ENCODE data around the gene WDR20.
"Not testable (repeated sequence)": the region's sequence is repeated elsewhere in the genome, so short reads cannot be mapped to it uniquely, and the experiment has no call there.

WDR20 gene

GRCh38 chr14:102135456-102135855 is 4.2 kb upstream of the WDR20 start:
- H3K9me3 ChIP-seq (ENCODE audit: low read length); H3K4me3 ChIP-seq (ENCODE audit: low read depth in 1 of 2, low read length in 2 of 2); H3K27me3 ChIP-seq (ENCODE audit: control insufficient read depth in 1 of 2, insufficient read depth in 2 of 2, low read length in 2 of 2); H3K36me3 ChIP-seq (ENCODE audit: insufficient read depth, low read length); H3K9ac ChIP-seq (ENCODE audit: low read length); H3K27ac ChIP-seq (ENCODE audit: low read depth, low read length); H3K4me1 ChIP-seq (ENCODE audit: insufficient read depth, low read length): not testable (repeated sequence)

- no peaks in the 10 kb centered on the region for H3K27me3 ChIP-seq (ENCODE audit: control insufficient read depth in 1 of 2, insufficient read depth in 2 of 2, low read length in 2 of 2)
- H3K4me3 ChIP-seq (ENCODE audit: low read depth in 1 of 2, low read length in 2 of 2) = peak overlapping the region; percentile 84 to 89
- no peak overlapping the region for H3K27ac ChIP-seq (ENCODE audit: low read depth, low read length)
- H3K9ac ChIP-seq (ENCODE audit: low read length) = peak overlapping the region; percentile 45
- H3K4me1 ChIP-seq (ENCODE audit: insufficient read depth, low read length) = peaks cover 18% of the 10 kb centered on the region
- no peaks in the 10 kb centered on the region for H3K36me3 ChIP-seq (ENCODE audit: insufficient read depth, low read length)
- no peaks in the 10 kb centered on the region for H3K9me3 ChIP-seq (ENCODE audit: low read length)
Observed at GRCh38 chr14:102138535-102138934, 1.2 kb upstream of the WDR20 start.

DNA sequence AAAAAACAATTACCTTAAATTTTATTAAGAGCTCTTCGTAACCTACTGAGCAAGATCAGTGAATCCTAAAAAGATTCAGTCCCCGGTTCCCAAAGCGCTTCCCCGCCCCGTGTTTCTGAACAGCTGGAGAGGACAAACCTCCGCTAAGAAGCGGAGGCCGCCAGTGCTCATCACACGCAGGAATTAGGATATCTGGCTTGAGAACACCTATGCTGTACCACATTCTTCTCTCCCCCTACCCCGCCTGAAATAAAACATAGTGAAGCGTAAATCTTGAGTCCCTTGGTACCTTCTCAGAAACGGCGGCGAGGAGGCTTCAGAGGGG is 774 bp upstream of the WDR20 start:
- no peaks in the 10 kb centered on the region for H3K36me3 ChIP-seq (ENCODE audit: insufficient read depth, low read length)
- peak overlapping the region; percentile 84 to 89 for H3K4me3 ChIP-seq (ENCODE audit: low read depth in 1 of 2, low read length in 2 of 2)
- peak overlapping the region; percentile 45 for H3K9ac ChIP-seq (ENCODE audit: low read length)
- peak overlapping the region; percentile 72 for H3K27ac ChIP-seq (ENCODE audit: low read depth, low read length)
- no peaks in the 10 kb centered on the region for H3K27me3 ChIP-seq (ENCODE audit: control insufficient read depth in 1 of 2, insufficient read depth in 2 of 2, low read length in 2 of 2)
- H3K4me1 ChIP-seq (ENCODE audit: insufficient read depth, low read length) = peaks cover 18% of the 10 kb centered on the region
- no peaks in the 10 kb centered on the region for H3K9me3 ChIP-seq (ENCODE audit: low read length)

- H3K4me3 ChIP-seq (ENCODE audit: low read depth in 1 of 2, low read length in 2 of 2) = peak overlapping the region; percentile 84 to 89
- H3K4me1 ChIP-seq (ENCODE audit: insufficient read depth, low read length) = peaks cover 18% of the 10 kb centered on the region
- peak overlapping the region; percentile 72 for H3K27ac ChIP-seq (ENCODE audit: low read depth, low read length)
- H3K27me3 ChIP-seq (ENCODE audit: control insufficient read depth in 1 of 2, insufficient read depth in 2 of 2, low read length in 2 of 2) = no peaks in the 10 kb centered on the region
- H3K36me3 ChIP-seq (ENCODE audit: insufficient read depth, low read length) = no peaks in the 10 kb centered on the region
- H3K9me3 ChIP-seq (ENCODE audit: low read length) = no peaks in the 10 kb centered on the region
- H3K9ac ChIP-seq (ENCODE audit: low read length) = peak overlapping the region; percentile 72
Observed at GRCh38 chr14:102140027-102140749, 491 bp downstream of the WDR20 start.

DNA sequence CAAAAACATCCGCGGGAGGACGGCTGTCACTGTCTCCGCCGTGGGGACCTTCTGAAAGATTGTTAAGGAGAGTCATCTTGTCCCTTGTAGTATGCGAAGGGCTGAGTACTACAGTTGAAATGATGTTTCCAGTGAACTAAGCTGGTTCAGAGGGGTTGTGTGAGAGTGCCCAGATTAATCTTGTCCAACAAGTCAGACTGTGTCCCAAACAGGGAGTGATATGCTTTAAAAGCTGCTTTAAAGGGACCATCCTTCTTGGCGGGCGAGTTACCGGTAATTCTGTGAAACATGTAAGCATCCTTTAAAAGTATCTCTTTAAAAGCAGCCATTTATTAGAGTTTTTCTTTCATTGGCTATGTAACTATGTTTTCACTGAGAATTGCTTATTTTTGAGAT is 1.1 kb downstream of the WDR20 start:
- Histone ChIP-seq H3K9me3 (ENCODE audit: low read length) (no peaks in the 10 kb centered on the region), H3K4me1 (ENCODE audit: insufficient read depth, low read length) (peaks cover 18% of the 10 kb centered on the region), H3K36me3 (ENCODE audit: insufficient read depth, low read length) (no peaks in the 10 kb centered on the region), H3K9ac (ENCODE audit: low read length) (peak overlapping the region; percentile 72), H3K27ac (ENCODE audit: low read depth, low read length) (peak overlapping the region; percentile 72), H3K27me3 (ENCODE audit: control insufficient read depth in 1 of 2, insufficient read depth in 2 of 2, low read length in 2 of 2) (no peaks in the 10 kb centered on the region), H3K4me3 (ENCODE audit: low read depth in 1 of 2, low read length in 2 of 2) (peak overlapping the region; percentile 84 to 89)

DNA sequence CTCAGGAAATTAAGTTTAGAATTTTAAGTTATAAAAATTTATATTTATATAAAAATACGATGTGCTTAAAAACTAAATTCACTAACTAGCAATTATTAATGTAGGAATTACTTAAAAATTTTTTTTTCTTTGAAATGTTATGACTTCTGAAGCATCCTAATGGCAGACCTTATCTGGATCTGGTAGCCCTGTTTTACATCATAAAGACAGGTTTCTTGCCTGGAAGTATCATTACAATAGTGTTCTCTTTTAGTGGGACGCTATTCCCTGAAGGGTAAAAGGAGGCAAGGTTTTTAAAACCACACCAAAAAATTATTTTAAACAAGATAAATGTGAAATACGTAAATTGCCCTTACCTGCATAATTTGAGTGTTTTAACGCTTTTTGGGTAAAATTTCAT is 2.1 kb downstream of the WDR20 start:
- Histone ChIP-seq H3K4me3 (ENCODE audit: low read depth in 1 of 2, low read length in 2 of 2) (no peak overlapping the region), H3K4me1 (ENCODE audit: insufficient read depth, low read length) (peaks cover 18% of the 10 kb centered on the region), H3K36me3 (ENCODE audit: insufficient read depth, low read length) (no peaks in the 10 kb centered on the region), H3K27me3 (ENCODE audit: control insufficient read depth in 1 of 2, insufficient read depth in 2 of 2, low read length in 2 of 2) (no peaks in the 10 kb centered on the region), H3K9ac (ENCODE audit: low read length) (no peak overlapping the region), H3K9me3 (ENCODE audit: low read length) (no peaks in the 10 kb centered on the region), H3K27ac (ENCODE audit: low read depth, low read length) (no peak overlapping the region)

DNA sequence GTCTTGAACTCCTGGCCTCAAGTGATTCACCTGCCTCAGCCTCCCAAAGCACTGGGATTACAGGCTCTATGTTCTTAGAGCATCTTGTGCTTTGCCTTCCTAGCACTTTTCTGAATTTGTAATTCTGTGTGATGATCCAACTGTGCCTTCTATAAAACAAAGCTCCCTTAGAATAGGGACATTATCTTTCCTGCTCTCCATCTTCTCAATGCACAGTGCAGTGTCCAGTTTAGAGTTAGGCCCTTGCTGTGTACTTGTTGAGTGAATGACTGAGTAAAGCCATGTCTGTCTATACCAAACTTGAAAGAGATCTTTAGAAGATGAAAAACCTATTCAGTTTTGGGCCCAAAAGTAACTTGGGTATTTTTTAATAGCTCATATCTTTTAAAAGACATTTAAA is 5.2 kb downstream of the WDR20 start:
- H3K4me3 ChIP-seq (ENCODE audit: low read depth in 1 of 2, low read length in 2 of 2) = no peak overlapping the region
- no peak overlapping the region for H3K9ac ChIP-seq (ENCODE audit: low read length)
- H3K4me1 ChIP-seq (ENCODE audit: insufficient read depth, low read length) = peaks cover 9% of the 10 kb centered on the region

DNA sequence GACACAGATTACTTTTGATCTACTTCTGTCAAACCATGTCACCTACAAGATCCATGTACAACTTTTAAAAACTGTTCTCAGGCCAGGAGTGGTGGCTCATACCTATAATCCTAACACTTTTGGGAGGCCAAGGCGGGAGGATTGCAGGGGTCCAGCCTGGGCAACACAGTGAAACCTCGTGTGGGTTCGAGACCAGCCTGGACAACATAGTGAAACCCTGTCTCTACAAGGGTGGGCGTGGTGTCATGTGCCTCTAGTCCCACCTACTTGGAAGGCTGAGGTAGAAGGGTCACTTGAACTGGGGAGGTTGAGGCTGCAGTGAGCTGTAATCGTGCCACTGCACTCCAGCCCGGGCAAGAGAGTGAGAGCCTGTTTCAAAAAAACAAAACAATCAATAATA is 5.7 kb downstream of the WDR20 start:
- H3K36me3 ChIP-seq (ENCODE audit: insufficient read depth, low read length) = no peaks in the 10 kb centered on the region
- no peaks in the 10 kb centered on the region for H3K27me3 ChIP-seq (ENCODE audit: control insufficient read depth in 1 of 2, insufficient read depth in 2 of 2, low read length in 2 of 2)
- H3K4me3 ChIP-seq (ENCODE audit: low read depth in 1 of 2, low read length in 2 of 2) = no peak overlapping the region
- H3K9ac ChIP-seq (ENCODE audit: low read length) = no peak overlapping the region
- no peak overlapping the region for H3K27ac ChIP-seq (ENCODE audit: low read depth, low read length)
- H3K4me1 ChIP-seq (ENCODE audit: insufficient read depth, low read length) = peaks cover 9% of the 10 kb centered on the region
- no peaks in the 10 kb centered on the region for H3K9me3 ChIP-seq (ENCODE audit: low read length)

More for the DNA sequence above, 5.2 kb downstream of the WDR20 start:
- Histone ChIP-seq H3K9me3 (ENCODE audit: low read length) (no peaks in the 10 kb centered on the region), H3K27me3 (ENCODE audit: control insufficient read depth in 1 of 2, insufficient read depth in 2 of 2, low read length in 2 of 2) (no peaks in the 10 kb centered on the region), H3K27ac (ENCODE audit: low read depth, low read length) (no peak overlapping the region), H3K36me3 (ENCODE audit: insufficient read depth, low read length) (no peaks in the 10 kb centered on the region)

DNA sequence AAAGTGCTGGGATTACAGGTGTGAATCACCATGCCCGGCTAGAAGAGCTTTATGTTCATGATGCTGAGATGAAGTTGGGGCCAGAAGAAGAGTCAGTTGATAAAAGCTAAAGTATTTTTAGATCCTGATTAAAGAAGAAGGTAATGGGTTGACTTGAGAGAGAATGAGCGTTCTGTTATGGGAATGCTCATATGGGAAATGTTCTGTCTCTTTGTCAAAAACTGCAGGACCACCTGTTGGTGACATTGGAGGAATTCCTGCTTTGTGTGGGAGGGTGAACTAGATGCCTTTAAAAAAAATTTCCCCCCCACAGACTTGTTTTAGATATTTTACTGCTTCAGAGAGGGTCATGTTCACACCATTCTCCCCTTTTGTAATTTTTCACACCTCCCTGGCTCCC is 6.7 kb downstream of the WDR20 start:
- no peaks in the 10 kb centered on the region for H3K36me3 ChIP-seq (ENCODE audit: insufficient read depth, low read length)
- H3K27me3 ChIP-seq (ENCODE audit: control insufficient read depth in 1 of 2, insufficient read depth in 2 of 2, low read length in 2 of 2) = no peaks in the 10 kb centered on the region
- no peak overlapping the region for H3K27ac ChIP-seq (ENCODE audit: low read depth, low read length)
- no peaks in the 10 kb centered on the region for H3K9me3 ChIP-seq (ENCODE audit: low read length)
- no peak overlapping the region for H3K9ac ChIP-seq (ENCODE audit: low read length)
- H3K4me1 ChIP-seq (ENCODE audit: insufficient read depth, low read length) = peaks cover under 1% of the 10 kb centered on the region
- no peak overlapping the region for H3K4me3 ChIP-seq (ENCODE audit: low read depth in 1 of 2, low read length in 2 of 2)

DNA sequence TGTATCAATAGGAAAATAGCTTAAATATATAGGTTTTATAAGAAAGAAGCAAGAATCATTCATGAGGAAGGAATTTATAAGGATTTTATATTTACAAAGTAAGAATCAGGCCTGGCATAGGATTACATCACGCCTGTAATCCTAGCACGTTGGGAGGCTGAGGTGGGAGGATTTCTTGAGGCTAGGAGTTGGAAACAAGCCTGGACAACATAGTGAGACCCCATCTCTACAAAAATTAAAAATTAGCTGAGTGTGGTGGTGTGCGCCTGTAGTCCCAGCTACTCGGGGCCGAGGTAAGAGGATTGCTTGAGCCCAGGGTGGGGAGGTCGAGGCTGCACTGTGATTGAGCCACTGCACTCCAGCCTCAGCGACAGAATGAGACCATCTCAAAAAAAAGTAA is 10.4 kb downstream of the WDR20 start:
- H3K27me3 ChIP-seq (ENCODE audit: control insufficient read depth in 1 of 2, insufficient read depth in 2 of 2, low read length in 2 of 2) = no peaks in the 10 kb centered on the region
- no peak overlapping the region for H3K4me3 ChIP-seq (ENCODE audit: low read depth in 1 of 2, low read length in 2 of 2)
- no peaks in the 10 kb centered on the region for H3K36me3 ChIP-seq (ENCODE audit: insufficient read depth, low read length)
- no peak overlapping the region for H3K9ac ChIP-seq (ENCODE audit: low read length)
- H3K4me1 ChIP-seq (ENCODE audit: insufficient read depth, low read length) = no peaks in the 10 kb centered on the region
- no peaks in the 10 kb centered on the region for H3K9me3 ChIP-seq (ENCODE audit: low read length)
- no peak overlapping the region for H3K27ac ChIP-seq (ENCODE audit: low read depth, low read length)

GRCh38 chr14:102150744-102151143 is 11.0 kb downstream of the WDR20 start:
- H3K9me3 ChIP-seq (ENCODE audit: low read length) = no peaks in the 10 kb centered on the region
- no peaks in the 10 kb centered on the region for H3K27me3 ChIP-seq (ENCODE audit: control insufficient read depth in 1 of 2, insufficient read depth in 2 of 2, low read length in 2 of 2)
- H3K4me1 ChIP-seq (ENCODE audit: insufficient read depth, low read length) = no peaks in the 10 kb centered on the region
- no peak overlapping the region for H3K9ac ChIP-seq (ENCODE audit: low read length)
- no peaks in the 10 kb centered on the region for H3K36me3 ChIP-seq (ENCODE audit: insufficient read depth, low read length)
- H3K27ac ChIP-seq (ENCODE audit: low read depth, low read length) = no peak overlapping the region
- no peak overlapping the region for H3K4me3 ChIP-seq (ENCODE audit: low read depth in 1 of 2, low read length in 2 of 2)

GRCh38 chr14:102151411-102151810 is 11.7 kb downstream of the WDR20 start:
- not testable (repeated sequence) for H3K4me3 ChIP-seq (ENCODE audit: low read depth in 1 of 2, low read length in 2 of 2); H3K27ac ChIP-seq (ENCODE audit: low read depth, low read length); H3K9me3 ChIP-seq (ENCODE audit: low read length); H3K4me1 ChIP-seq (ENCODE audit: insufficient read depth, low read length); H3K9ac ChIP-seq (ENCODE audit: low read length); H3K27me3 ChIP-seq (ENCODE audit: control insufficient read depth in 1 of 2, insufficient read depth in 2 of 2, low read length in 2 of 2); H3K36me3 ChIP-seq (ENCODE audit: insufficient read depth, low read length)

All from muscle layer of colon (tissue), 2 donors.